IMR-90 (cell line): ENCODE measurements around the gene LDHA.

ENCODE experiments used
- BHLHE40 ChIP-seq: fragments of 150-350 bp; IDR thresholded peaks from 2 replicates; pipeline ENCODE4 v1.6.1; 2016; ENCODE audit warnings: mild to moderate bottlenecking, low read depth, low read length
- CEBPB ChIP-seq: IDR thresholded peaks from 2 replicates; pipeline ENCODE4 v1.6.1; 2012; ENCODE audit warnings: low read depth, low read length, improper control_type of control experiment
- CHD1 ChIP-seq: IDR thresholded peaks from 2 replicates; pipeline ENCODE4 v1.6.1; 2012; ENCODE audit warnings: low read depth, low read length, improper control_type of control experiment
- POLR2A ChIP-seq: IDR thresholded peaks from 2 replicates; pipeline ENCODE4 v1.6.1; 2012; ENCODE audit warnings: mild to moderate bottlenecking, low read depth, low read length
- RAD21 ChIP-seq: IDR thresholded peaks from 2 replicates; pipeline ENCODE4 v1.6.1; 2012; ENCODE audit warnings: low read length, improper control_type of control experiment
- RCOR1 ChIP-seq: IDR thresholded peaks from 2 replicates; pipeline ENCODE4 v1.6.1; 2012; ENCODE audit warnings: mild to moderate bottlenecking, low read length, improper control_type of control experiment; ENCODE audit not compliant: insufficient replicate concordance
- RFX5 ChIP-seq: IDR thresholded peaks from 2 replicates; pipeline ENCODE4 v1.8.0; 2012; ENCODE audit warnings: low read depth, mild to moderate bottlenecking, low read length, moderate library complexity
- SMC3 ChIP-seq: fragments of 150-350 bp; IDR thresholded peaks from 2 replicates; pipeline ENCODE4 v1.6.1; 2016; ENCODE audit warnings: low read depth, mild to moderate bottlenecking, antibody characterized with exemption, low read length, moderate library complexity
- TF ChIP-seq, protein P1 (sequence below): conservative IDR thresholded peaks from 2 replicates; pipeline ENCODE4 v1.5.1; 2012; ENCODE audit warnings: mild to moderate bottlenecking, low read depth, low read length, improper control_type of control experiment
- TF ChIP-seq, protein P2 (sequence below): fragments of 150-350 bp; IDR thresholded peaks from 2 replicates; pipeline ENCODE4 v1.6.1; 2017; ENCODE audit warnings: mild to moderate bottlenecking, antibody characterized with exemption, low read length, low read depth
- TF ChIP-seq, protein P3 (sequence below): fragments of 150-350 bp; IDR thresholded peaks from 2 replicates; pipeline ENCODE4 v1.6.1; 2016; ENCODE audit warnings: low read depth, mild to moderate bottlenecking, low read length, moderate library complexity, borderline replicate concordance

DNA sequence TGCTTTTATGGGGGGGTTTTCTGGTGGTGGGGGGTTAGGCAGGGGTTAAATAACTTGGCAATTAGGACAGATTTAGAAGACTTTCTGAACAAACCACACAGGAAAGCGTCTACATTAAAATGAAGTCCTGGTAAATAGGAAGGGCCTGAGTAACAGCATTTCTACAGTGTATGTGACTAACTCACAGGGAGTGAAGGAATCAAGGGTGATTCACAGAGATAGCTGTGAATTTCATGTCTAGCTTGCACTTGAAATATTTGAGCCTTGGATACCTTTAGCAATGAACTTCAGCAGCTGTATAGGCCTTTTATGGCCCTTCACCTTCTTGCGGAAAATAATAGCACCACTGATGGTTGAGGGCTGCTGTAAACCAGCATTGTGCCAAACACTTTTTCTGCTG lies 26.1 kb upstream of the LDHA start:
- no peak for TF ChIP-seq POLR2A
- TF ChIP-seq, protein P1, sequence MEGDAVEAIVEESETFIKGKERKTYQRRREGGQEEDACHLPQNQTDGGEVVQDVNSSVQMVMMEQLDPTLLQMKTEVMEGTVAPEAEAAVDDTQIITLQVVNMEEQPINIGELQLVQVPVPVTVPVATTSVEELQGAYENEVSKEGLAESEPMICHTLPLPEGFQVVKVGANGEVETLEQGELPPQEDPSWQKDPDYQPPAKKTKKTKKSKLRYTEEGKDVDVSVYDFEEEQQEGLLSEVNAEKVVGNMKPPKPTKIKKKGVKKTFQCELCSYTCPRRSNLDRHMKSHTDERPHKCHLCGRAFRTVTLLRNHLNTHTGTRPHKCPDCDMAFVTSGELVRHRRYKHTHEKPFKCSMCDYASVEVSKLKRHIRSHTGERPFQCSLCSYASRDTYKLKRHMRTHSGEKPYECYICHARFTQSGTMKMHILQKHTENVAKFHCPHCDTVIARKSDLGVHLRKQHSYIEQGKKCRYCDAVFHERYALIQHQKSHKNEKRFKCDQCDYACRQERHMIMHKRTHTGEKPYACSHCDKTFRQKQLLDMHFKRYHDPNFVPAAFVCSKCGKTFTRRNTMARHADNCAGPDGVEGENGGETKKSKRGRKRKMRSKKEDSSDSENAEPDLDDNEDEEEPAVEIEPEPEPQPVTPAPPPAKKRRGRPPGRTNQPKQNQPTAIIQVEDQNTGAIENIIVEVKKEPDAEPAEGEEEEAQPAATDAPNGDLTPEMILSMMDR = no peak
- no peak for TF ChIP-seq RFX5
- TF ChIP-seq CHD1 = no peak
- TF ChIP-seq BHLHE40 = no peak
- TF ChIP-seq, protein P2, sequence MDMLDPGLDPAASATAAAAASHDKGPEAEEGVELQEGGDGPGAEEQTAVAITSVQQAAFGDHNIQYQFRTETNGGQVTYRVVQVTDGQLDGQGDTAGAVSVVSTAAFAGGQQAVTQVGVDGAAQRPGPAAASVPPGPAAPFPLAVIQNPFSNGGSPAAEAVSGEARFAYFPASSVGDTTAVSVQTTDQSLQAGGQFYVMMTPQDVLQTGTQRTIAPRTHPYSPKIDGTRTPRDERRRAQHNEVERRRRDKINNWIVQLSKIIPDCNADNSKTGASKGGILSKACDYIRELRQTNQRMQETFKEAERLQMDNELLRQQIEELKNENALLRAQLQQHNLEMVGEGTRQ = no peak
- TF ChIP-seq RAD21 = no peak
- no peak for TF ChIP-seq CEBPB
- TF ChIP-seq, protein P3, sequence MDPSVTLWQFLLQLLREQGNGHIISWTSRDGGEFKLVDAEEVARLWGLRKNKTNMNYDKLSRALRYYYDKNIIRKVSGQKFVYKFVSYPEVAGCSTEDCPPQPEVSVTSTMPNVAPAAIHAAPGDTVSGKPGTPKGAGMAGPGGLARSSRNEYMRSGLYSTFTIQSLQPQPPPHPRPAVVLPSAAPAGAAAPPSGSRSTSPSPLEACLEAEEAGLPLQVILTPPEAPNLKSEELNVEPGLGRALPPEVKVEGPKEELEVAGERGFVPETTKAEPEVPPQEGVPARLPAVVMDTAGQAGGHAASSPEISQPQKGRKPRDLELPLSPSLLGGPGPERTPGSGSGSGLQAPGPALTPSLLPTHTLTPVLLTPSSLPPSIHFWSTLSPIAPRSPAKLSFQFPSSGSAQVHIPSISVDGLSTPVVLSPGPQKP = no peak
- no peak for TF ChIP-seq RCOR1
- no peak for TF ChIP-seq SMC3
